Erythroblast (primary cell): ENCODE data around the gene TAF3.

Source experiments
- GATA1 ChIP-seq: IDR thresholded peaks from 2 replicates; pipeline ENCODE4 v1.6.1; 2011; ENCODE audit warnings: low read depth, mild to moderate bottlenecking, control low read depth, low read length, moderate library complexity
- POLR2A ChIP-seq: IDR thresholded peaks from 2 replicates; pipeline ENCODE4 v1.6.1; 2011; ENCODE audit warnings: mild to moderate bottlenecking, low read length

DNA sequence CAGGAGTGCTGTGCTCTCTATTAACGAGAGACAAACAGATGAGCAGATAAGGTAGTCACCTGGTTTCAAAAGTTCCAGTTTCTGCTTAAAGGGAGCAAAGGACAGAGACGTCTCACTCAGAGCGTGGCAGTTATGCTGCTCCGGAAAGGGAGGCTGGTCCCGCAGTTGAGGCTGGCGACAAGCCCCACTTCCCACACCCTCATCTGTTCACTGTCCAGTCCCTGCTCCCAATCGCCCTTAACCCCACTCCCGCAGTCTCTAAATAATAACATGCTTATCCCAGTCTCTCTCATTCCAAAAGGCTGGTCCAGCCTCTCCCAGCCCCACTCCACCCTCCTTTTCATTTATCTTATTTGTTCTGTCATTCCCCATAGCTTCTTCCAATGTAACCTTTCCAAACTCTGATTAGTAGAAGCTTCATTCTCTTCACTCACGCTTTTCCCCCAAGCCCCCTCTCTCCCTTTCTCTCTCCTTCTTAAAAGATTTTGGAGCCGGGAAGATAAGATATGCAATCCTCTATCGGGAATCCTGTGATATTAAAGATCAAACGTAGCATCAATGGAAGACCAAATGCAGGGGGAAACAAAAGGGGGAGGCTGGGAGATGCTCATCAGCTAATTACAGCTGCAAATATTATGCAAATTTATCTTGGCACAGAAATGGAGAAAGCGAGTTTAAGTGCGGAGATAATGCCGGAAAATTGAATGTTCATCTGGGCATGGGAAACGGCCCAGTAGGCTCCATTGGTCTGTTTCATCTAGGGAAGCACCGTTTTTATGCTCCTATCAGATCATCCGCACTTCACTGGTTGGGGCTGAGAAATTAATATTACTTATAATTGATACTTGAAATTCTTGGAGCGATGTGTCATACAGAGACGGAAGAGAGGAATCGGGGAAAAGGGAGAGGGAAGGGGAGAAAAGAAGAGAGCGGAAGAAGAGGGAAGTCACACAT, 219.9 kb downstream of the TAF3 start:
- TF ChIP-seq POLR2A (no peak), GATA1 (no peak)
